UCSD-AML1 (cell line): ENCODE results near the gene MAT2A.
"Not testable (repeated sequence)": the region's sequence is repeated elsewhere in the genome, so short reads cannot be mapped to it uniquely, and the experiment has no call there.

ENCODE experiments used
- DNase-seq: peaks from one replicate; lab custom pipeline; 2025; ENCODE audit not compliant: unreplicated experiment; lab: John Stamatoyannopoulos, UW

MAT2A gene

GRCh38 chr2:85578243-85579180, 39.5 kb downstream of the MAT2A start:
- DNase-seq = peak; percentile 67

GRCh38 chr2:85579266-85579935, 40.4 kb downstream of the MAT2A start:
- peak; percentile 44 for DNase-seq

GRCh38 chr2:85580206-85580605, 41.2 kb downstream of the MAT2A start:
- DNase-seq = no peak

GRCh38 chr2:85582492-85582891, 43.5 kb downstream of the MAT2A start:
- peak; percentile 51 for DNase-seq

GRCh38 chr2:85583667-85584353, 44.8 kb downstream of the MAT2A start:
- DNase-seq = no peak

GRCh38 chr2:85584354-85584856, 45.4 kb downstream of the MAT2A start, which contains the start of gene VAMP5:
Gene VAMP5 (plus strand): TSS chr2:85584431. CDS start chr2:85584491, 60 bp downstream.
- no peak for DNase-seq

GRCh38 chr2:85584857-85585780, 46.2 kb downstream of the MAT2A start:
- peak; percentile 67 for DNase-seq

GRCh38 chr2:85585781-85586105, 46.8 kb downstream of the MAT2A start:
- DNase-seq = no peak

GRCh38 chr2:85588236-85588635, 49.3 kb downstream of the MAT2A start:
- peak; percentile 27 for DNase-seq

GRCh38 chr2:85588645-85589044, 49.7 kb downstream of the MAT2A start:
- DNase-seq = no peak

- no peak for DNase-seq
Measured at GRCh38 chr2:85589181-85589580, 50.2 kb downstream of the MAT2A start.

- DNase-seq = peak; percentile 35
Measured at GRCh38 chr2:85589982-85590791, 51.2 kb downstream of the MAT2A start.

- no peak for DNase-seq
Measured at GRCh38 chr2:85590950-85591349, 52.0 kb downstream of the MAT2A start.

GRCh38 chr2:85591563-85591962, 52.6 kb downstream of the MAT2A start:
- DNase-seq = no peak

GRCh38 chr2:85592299-85592698, 53.3 kb downstream of the MAT2A start:
- DNase-seq = not testable (repeated sequence)

- no peak for DNase-seq
Measured at GRCh38 chr2:85593023-85593422, 54.1 kb downstream of the MAT2A start.
